K562 (cell line): ENCODE results near the gene LAMB3. TPM values are rescaled to one million over a fixed set of nuclear protein-coding genes. Genes with fewer than 3 reads are reported as not detected.

Source experiments
- DNMT1 ChIP-seq: fragments of 450-650 bp; IDR thresholded peaks from 2 replicates; pipeline ENCODE4 v1.6.1; 2016; ENCODE audit warnings: antibody characterized with exemption, mild to moderate bottlenecking
- ELF1 ChIP-seq: fragments of 200-800 bp; sonication (Bioruptor generic); IDR thresholded peaks from 2 replicates; pipeline ENCODE4 v1.6.1; 2016; ENCODE audit warnings: missing genetic modification characterization, missing compliant biosample characterization
- FOXA3 ChIP-seq, 2 experiments: fragments of 450-650 bp in 1 of 2; sonication (generic) in 1 of 2; formaldehyde crosslinking; IDR thresholded peaks in 1 of 2; conservative IDR thresholded peaks in 1 of 2; 2 replicates each; pipeline versions ENCODE4 v1.4.0 to v1.8.0; 2020 to 2022; ENCODE audit warnings: mild to moderate bottlenecking in 2 of 2, missing genetic modification reagents in 1 of 2
- FOXJ3 ChIP-seq: sonication (generic); formaldehyde crosslinking; IDR thresholded peaks from 2 replicates; pipeline ENCODE4 v1.4.0; 2020; ENCODE audit warnings: mild to moderate bottlenecking, missing genetic modification reagents
- HDGF ChIP-seq: fragments of 450-650 bp; IDR thresholded peaks from 2 replicates; pipeline ENCODE4 v1.6.1; 2016
- KHSRP ChIP-seq: fragments of 450-650 bp; IDR thresholded peaks from 2 replicates; pipeline ENCODE4 v1.6.1; 2017
- LCOR ChIP-seq: sonication (generic); formaldehyde crosslinking; IDR thresholded peaks from 2 replicates; pipeline ENCODE4 v1.8.0; 2022; ENCODE audit warnings: mild to moderate bottlenecking, missing genetic modification reagents
- MAFK ChIP-seq: IDR thresholded peaks from 2 replicates; pipeline ENCODE4 v1.6.1; 2011; ENCODE audit warnings: low read length, improper control_type of control experiment
- MEF2A ChIP-seq: IDR thresholded peaks from 2 replicates; pipeline ENCODE4 v1.6.1; 2011; ENCODE audit warnings: low read depth, mild to moderate bottlenecking, low read length, moderate library complexity; ENCODE audit not compliant: control insufficient read depth
- MTA3 ChIP-seq: fragments of 450-650 bp; formaldehyde crosslinking; IDR thresholded peaks from 2 replicates; pipeline ENCODE4 v1.6.1; 2017; ENCODE audit warnings: mild to moderate bottlenecking, borderline replicate concordance
- NBN ChIP-seq: fragments of 450-650 bp; IDR thresholded peaks from 2 replicates; pipeline ENCODE4 v1.6.1; 2016; ENCODE audit warnings: low read depth, mild to moderate bottlenecking
- NEUROD1 ChIP-seq: fragments of 150-350 bp; IDR thresholded peaks from 2 replicates; pipeline ENCODE4 v1.6.1; 2014; ENCODE audit warnings: borderline replicate concordance, low read length, low read depth; ENCODE audit not compliant: partially characterized antibody
- NFIX ChIP-seq: fragments of 250-450 bp; sonication (Bioruptor Pico); IDR thresholded peaks from 2 replicates; pipeline ENCODE4 v1.4.0; 2020; ENCODE audit warnings: low read depth, mild to moderate bottlenecking, moderate library complexity
- NR2C2 ChIP-seq, 2 experiments: fragments of 200-800 bp in 1 of 2; sonication (Bioruptor generic) in 1 of 2; sonication (generic) in 1 of 2; formaldehyde crosslinking in 1 of 2; IDR thresholded peaks; 2 replicates each; pipeline versions ENCODE4 v1.6.1 to v1.8.0; 2016 to 2022; ENCODE audit warnings: mild to moderate bottlenecking in 1 of 2, missing compliant biosample characterization in 1 of 2, missing genetic modification characterization in 1 of 2, missing genetic modification reagents in 1 of 2
- PML ChIP-seq: IDR thresholded peaks from 2 replicates; pipeline ENCODE4 v1.6.1; 2012; ENCODE audit warnings: low read length, inconsistent platforms
- PYGO2 ChIP-seq: fragments of 450-650 bp; IDR thresholded peaks from 2 replicates; pipeline ENCODE4 v1.6.1; 2016; ENCODE audit warnings: mild to moderate bottlenecking, missing genetic modification characterization, moderate library complexity, missing compliant biosample characterization
- SMARCA4 ChIP-seq: fragments of 450-650 bp; IDR thresholded peaks from 2 replicates; pipeline ENCODE4 v1.6.1; 2016
- ZNF174 ChIP-seq: fragments of 250-450 bp; sonication (Bioruptor Pico); IDR thresholded peaks from 2 replicates; pipeline ENCODE4 v1.4.0; 2020; ENCODE audit warnings: mild to moderate bottlenecking
- ZNF76 ChIP-seq: fragments of 250-450 bp; sonication (Bioruptor Pico); IDR thresholded peaks from 2 replicates; pipeline ENCODE4 v1.4.0; 2020; ENCODE audit warnings: mild to moderate bottlenecking, moderate library complexity, borderline replicate concordance
- polyA plus RNA-seq, 8 experiments: library from polyadenylated mRNA; depleted of rRNA in 4 of 8; stranded (reverse) in 5 of 8; unstranded in 3 of 8; fragments of >200 nt; fragmentation: Nextera tagmentation in 2 of 8; fragmentation: Illumina TruSeq in 1 of 8; extraction: Ambion mirVana in 2 of 8; extraction: Trizol in 1 of 8; gene quantifications; 2 replicates each; pipeline versions ENCODE4 v1.2.1 to v1.2.3, GENCODE V29; 2011 to 2014; ENCODE audit warnings: inconsistent platforms in 1 of 8, missing spikeins in 1 of 8
- total RNA-seq, 7 experiments: library from RNA; depleted of rRNA in 6 of 7; stranded (reverse); fragments of >200 nt in 6 of 7; fragmentation: Illumina TruSeq in 2 of 7; extraction: Trizol in 2 of 7; gene quantifications; 2 replicates each; pipeline versions ENCODE4 v1.2.1 to v1.2.3, GENCODE V29; 2011 to 2021; ENCODE audit warnings: low replicate concordance in 1 of 7
- TF ChIP-seq, protein P1 (sequence below): sonication (generic); formaldehyde crosslinking; IDR thresholded peaks from 2 replicates; pipeline ENCODE4 v1.8.0; 2022; ENCODE audit warnings: mild to moderate bottlenecking, missing genetic modification reagents
- TF ChIP-seq, protein P2 (sequence below): fragments of 250-450 bp; sonication (Bioruptor Pico); IDR thresholded peaks from 2 replicates; pipeline ENCODE4 v1.5.0; 2020; ENCODE audit warnings: mild to moderate bottlenecking, borderline replicate concordance

LAMB3 gene
- total and polyA plus RNA-seq, 9 of the 15 experiments (the other 6 are each of a cell fraction or from before 2014, with no cell fraction given): 0.08 to 1.3 (median 0.91) TPM

DNA sequence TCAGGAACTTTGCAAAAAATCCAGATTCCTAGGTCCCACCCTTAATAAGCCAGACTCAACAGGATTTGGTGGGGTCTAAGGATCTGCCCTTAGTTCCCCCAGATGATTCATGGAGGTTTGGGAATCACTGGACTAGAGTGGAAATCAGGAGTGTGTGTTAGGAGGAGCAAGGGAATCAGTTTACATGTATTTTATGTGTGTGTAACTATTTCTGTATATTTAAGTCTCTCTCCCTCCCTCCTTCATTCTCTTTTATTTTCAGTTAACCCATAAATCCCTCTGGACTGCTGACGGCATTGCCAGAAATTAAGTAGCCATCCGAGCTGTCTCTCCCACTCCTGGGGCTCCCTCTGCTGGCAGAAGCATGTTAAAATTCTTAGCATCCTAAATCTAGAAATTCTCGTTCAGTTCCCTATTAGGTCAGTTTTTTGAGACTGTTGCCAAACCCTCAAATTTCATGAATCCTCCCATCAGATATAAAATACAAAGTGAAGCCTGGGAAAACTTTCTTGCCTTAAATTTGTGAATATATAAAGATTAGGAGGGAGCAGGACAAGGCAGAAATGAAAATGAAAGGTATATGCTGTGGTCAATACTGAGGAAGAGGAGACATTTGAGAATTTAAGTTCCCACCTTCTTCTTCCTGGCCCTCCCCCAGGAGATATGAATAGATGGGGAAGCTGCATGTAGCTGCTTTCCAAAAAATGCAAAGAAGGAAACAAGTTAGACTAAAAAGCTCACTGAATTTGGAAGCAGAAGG is 40.7 kb upstream of the LAMB3 start (continued):
- no peak for TF ChIP-seq ZNF76
- TF ChIP-seq, protein P1, sequence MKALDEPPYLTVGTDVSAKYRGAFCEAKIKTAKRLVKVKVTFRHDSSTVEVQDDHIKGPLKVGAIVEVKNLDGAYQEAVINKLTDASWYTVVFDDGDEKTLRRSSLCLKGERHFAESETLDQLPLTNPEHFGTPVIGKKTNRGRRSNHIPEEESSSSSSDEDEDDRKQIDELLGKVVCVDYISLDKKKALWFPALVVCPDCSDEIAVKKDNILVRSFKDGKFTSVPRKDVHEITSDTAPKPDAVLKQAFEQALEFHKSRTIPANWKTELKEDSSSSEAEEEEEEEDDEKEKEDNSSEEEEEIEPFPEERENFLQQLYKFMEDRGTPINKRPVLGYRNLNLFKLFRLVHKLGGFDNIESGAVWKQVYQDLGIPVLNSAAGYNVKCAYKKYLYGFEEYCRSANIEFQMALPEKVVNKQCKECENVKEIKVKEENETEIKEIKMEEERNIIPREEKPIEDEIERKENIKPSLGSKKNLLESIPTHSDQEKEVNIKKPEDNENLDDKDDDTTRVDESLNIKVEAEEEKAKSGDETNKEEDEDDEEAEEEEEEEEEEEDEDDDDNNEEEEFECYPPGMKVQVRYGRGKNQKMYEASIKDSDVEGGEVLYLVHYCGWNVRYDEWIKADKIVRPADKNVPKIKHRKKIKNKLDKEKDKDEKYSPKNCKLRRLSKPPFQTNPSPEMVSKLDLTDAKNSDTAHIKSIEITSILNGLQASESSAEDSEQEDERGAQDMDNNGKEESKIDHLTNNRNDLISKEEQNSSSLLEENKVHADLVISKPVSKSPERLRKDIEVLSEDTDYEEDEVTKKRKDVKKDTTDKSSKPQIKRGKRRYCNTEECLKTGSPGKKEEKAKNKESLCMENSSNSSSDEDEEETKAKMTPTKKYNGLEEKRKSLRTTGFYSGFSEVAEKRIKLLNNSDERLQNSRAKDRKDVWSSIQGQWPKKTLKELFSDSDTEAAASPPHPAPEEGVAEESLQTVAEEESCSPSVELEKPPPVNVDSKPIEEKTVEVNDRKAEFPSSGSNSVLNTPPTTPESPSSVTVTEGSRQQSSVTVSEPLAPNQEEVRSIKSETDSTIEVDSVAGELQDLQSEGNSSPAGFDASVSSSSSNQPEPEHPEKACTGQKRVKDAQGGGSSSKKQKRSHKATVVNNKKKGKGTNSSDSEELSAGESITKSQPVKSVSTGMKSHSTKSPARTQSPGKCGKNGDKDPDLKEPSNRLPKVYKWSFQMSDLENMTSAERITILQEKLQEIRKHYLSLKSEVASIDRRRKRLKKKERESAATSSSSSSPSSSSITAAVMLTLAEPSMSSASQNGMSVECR (CRISPR knock-in tag): no peak
- no peak for TF ChIP-seq PML
- TF ChIP-seq DNMT1: no peak
- TF ChIP-seq NEUROD1: no peak
- TF ChIP-seq ELF1: no peak; the same call in 1 of the 2 replicates
- TF ChIP-seq FOXJ3 (CRISPR knock-in tag): no peak
- TF ChIP-seq MAFK: peak; percentile 13; the same call in 1 of the 2 replicates
- TF ChIP-seq, protein P2, sequence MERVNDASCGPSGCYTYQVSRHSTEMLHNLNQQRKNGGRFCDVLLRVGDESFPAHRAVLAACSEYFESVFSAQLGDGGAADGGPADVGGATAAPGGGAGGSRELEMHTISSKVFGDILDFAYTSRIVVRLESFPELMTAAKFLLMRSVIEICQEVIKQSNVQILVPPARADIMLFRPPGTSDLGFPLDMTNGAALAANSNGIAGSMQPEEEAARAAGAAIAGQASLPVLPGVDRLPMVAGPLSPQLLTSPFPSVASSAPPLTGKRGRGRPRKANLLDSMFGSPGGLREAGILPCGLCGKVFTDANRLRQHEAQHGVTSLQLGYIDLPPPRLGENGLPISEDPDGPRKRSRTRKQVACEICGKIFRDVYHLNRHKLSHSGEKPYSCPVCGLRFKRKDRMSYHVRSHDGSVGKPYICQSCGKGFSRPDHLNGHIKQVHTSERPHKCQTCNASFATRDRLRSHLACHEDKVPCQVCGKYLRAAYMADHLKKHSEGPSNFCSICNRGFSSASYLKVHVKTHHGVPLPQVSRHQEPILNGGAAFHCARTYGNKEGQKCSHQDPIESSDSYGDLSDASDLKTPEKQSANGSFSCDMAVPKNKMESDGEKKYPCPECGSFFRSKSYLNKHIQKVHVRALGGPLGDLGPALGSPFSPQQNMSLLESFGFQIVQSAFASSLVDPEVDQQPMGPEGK: no peak
- no peak for TF ChIP-seq MTA3
- no peak for TF ChIP-seq NFIX (CRISPR knock-in tag)
- TF ChIP-seq SMARCA4: no peak
- TF ChIP-seq ZNF174 (CRISPR knock-in tag): no peak
- TF ChIP-seq NR2C2 (CRISPR knock-in tag; IDR thresholded peaks at IDR 0.05): no peak
- TF ChIP-seq NR2C2 (tag; IDR thresholded peaks at IDR 0.05): 0 out of 2 replicates have a peak, but pooled peaks have one; percentile 17
- no peak for TF ChIP-seq LCOR (CRISPR knock-in tag)
- TF ChIP-seq KHSRP: no peak
- peak in 1 of 2 experiments; percentile 27; a peak in 1 of 4 replicates for TF ChIP-seq FOXA3 (CRISPR knock-in tag; conservative IDR thresholded peaks at IDR 0.05 in 1 of 2, IDR thresholded peaks at IDR 0.05 in 1 of 2)
- TF ChIP-seq MEF2A: no peak
- no peak for TF ChIP-seq PYGO2 (tag)
- TF ChIP-seq NBN: 0 out of 2 replicates have a peak, but pooled peaks have one; percentile 31
- no peak for TF ChIP-seq HDGF
